ENCODE data around the gene COL9A2.
A peak's percentile ranks its signal among the peaks of the same experiment; 100 is the strongest.

COL9A2 gene

DNA sequence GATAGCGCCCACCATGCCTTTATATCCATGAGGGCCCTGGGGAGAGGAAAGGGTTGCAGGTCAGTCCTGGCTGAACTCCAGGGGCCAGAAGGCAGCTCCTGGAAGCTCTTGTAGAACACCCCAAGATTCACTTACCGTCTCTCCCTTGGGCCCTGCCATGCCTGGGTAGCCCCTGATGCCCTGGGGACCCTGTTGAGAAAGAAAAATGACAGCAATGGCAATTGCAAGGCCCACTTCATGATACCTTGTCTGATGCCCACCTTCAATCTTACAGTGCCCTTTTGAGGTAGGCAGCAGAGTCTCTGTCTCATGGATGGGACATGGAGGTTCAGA, 7.0 kb downstream of the COL9A2 start:
- Histone ChIP-seq H3K36me3 (ENCODE audit: control insufficient read depth in 1 of 2, insufficient read depth in 2 of 2, low read depth in 1 of 2, low read length in 2 of 2) (no peaks in the 10 kb centered on the region), H4K91ac (ENCODE audit: low read length) (no peak overlapping the region), H3K79me1 (replicated peaks; ENCODE audit: low read length, poor library complexity, severe bottlenecking) (no peaks in the 10 kb centered on the region), H3K9me3 (ENCODE audit: control insufficient read depth, low read length) (no peaks in the 10 kb centered on the region), H3K4me1 (ENCODE audit: control insufficient read depth, insufficient read depth, low read depth, low read length) (peaks cover 16% of the 10 kb centered on the region), H3K4me3 (ENCODE audit: insufficient read depth in 1 of 2, low read depth in 1 of 2, low read length in 2 of 2) (no peak overlapping the region), H4K8ac (ENCODE audit: low read length) (no peak overlapping the region), H2AK5ac (ENCODE audit: low read length, severe bottlenecking) (no peak overlapping the region), H2AFZ (ENCODE audit: low read depth, low read length) (no peak overlapping the region), H3K18ac (ENCODE audit: low read depth in 1 of 2, low read length in 2 of 2) (no peak overlapping the region), H3K14ac (ENCODE audit: low read length in 2 of 2) (no peak overlapping the region), H3K9ac (ENCODE audit: low read length) (no peak overlapping the region), H2BK120ac (ENCODE audit: low read depth, low read length) (no peak overlapping the region), H2BK5ac (ENCODE audit: low read depth, low read length, poor library complexity, severe bottlenecking) (no peak overlapping the region), H3K4ac (ENCODE audit: low read depth in 1 of 2, low read length in 2 of 2) (no peak overlapping the region), H2BK12ac (ENCODE audit: low read length in 2 of 2) (no peak overlapping the region), H3K23ac (ENCODE audit: low read length in 2 of 2) (no peak overlapping the region), H3K4me2 (ENCODE audit: low read length, poor library complexity, severe bottlenecking) (no peak overlapping the region), H2BK15ac (ENCODE audit: low read depth, poor library complexity, severe bottlenecking) (no peak overlapping the region), H3K27me3 (ENCODE audit: control insufficient read depth in 1 of 2, insufficient read depth in 1 of 2, low read length in 2 of 2) (peaks cover 0 to 10% of the 10 kb centered on the region in 2 experiments), H3K27ac (ENCODE audit: low read length, poor library complexity, severe bottlenecking) (no peak overlapping the region)
- 95% methylated on average over 2 of the region's 2 CpGs for WGBS
- DNase-seq, result no peak

DNA sequence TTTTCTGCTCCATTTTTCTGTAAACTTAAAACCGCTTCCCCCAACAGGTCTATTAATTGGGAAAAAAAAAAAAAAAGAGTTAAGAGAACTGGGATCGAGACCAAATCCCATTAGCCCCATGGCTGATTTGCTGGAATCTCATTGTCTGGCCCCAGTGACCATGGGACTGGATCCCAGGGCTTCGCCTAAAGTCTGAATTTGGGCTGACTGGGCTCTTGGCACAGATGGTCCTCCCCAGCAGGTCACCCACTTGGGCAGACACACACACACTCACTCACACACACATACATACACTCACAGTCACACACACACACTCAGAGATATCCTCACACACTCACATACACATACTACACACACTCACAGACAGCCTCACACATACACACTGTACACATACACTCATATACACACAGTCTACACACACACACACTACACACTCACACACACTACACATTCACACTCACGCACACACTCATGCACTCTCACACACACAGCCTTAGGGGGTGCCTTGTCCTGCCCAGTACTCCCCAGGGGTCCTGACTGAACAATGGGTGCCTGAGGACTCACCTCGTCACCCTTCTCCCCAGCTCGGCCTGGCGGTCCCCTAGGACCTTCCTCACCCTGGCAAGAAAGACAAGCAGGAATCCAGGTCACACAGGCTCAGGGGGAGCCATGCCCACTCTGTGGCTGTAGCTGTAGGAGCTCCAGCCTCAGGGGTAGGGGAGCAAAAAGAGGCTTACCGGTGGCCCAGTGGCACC, 7.5 kb downstream of the COL9A2 start:
- Histone ChIP-seq H3K4me2 (ENCODE audit: low read length, poor library complexity, severe bottlenecking) (no peak overlapping the region), H3K14ac (ENCODE audit: low read length in 2 of 2) (no peak overlapping the region), H3K9me3 (ENCODE audit: control insufficient read depth, low read length) (no peaks in the 10 kb centered on the region), H2BK15ac (ENCODE audit: low read depth, poor library complexity, severe bottlenecking) (no peak overlapping the region), H3K4me1 (ENCODE audit: control insufficient read depth, insufficient read depth, low read depth, low read length) (peaks cover 11% of the 10 kb centered on the region), H2BK12ac (ENCODE audit: low read length in 2 of 2) (no peak overlapping the region), H3K4ac (ENCODE audit: low read depth in 1 of 2, low read length in 2 of 2) (no peak overlapping the region), H2AK5ac (ENCODE audit: low read length, severe bottlenecking) (no peak overlapping the region), H2BK120ac (ENCODE audit: low read depth, low read length) (no peak overlapping the region), H3K27ac (ENCODE audit: low read length, poor library complexity, severe bottlenecking) (no peak overlapping the region), H4K8ac (ENCODE audit: low read length) (no peak overlapping the region), H3K23ac (ENCODE audit: low read length in 2 of 2) (no peak overlapping the region), H3K18ac (ENCODE audit: low read depth in 1 of 2, low read length in 2 of 2) (peak overlapping the region in 1 of 2 experiments; percentile 22), H3K36me3 (ENCODE audit: control insufficient read depth in 1 of 2, insufficient read depth in 2 of 2, low read depth in 1 of 2, low read length in 2 of 2) (no peaks in the 10 kb centered on the region), H3K4me3 (ENCODE audit: insufficient read depth in 1 of 2, low read depth in 1 of 2, low read length in 2 of 2) (no peak overlapping the region), H4K91ac (ENCODE audit: low read length) (no peak overlapping the region), H3K9ac (ENCODE audit: low read length) (no peak overlapping the region), H2BK5ac (ENCODE audit: low read depth, low read length, poor library complexity, severe bottlenecking) (no peak overlapping the region), H3K27me3 (ENCODE audit: control insufficient read depth in 1 of 2, insufficient read depth in 1 of 2, low read length in 2 of 2) (peaks cover 0 to 10% of the 10 kb centered on the region in 2 experiments), H2AFZ (ENCODE audit: low read depth, low read length) (no peak overlapping the region), H3K79me1 (replicated peaks; ENCODE audit: low read length, poor library complexity, severe bottlenecking) (no peaks in the 10 kb centered on the region)
- DNase-seq, result no peak
- WGBS, result 92% methylated on average over 7 of the region's 8 CpGs

DNA sequence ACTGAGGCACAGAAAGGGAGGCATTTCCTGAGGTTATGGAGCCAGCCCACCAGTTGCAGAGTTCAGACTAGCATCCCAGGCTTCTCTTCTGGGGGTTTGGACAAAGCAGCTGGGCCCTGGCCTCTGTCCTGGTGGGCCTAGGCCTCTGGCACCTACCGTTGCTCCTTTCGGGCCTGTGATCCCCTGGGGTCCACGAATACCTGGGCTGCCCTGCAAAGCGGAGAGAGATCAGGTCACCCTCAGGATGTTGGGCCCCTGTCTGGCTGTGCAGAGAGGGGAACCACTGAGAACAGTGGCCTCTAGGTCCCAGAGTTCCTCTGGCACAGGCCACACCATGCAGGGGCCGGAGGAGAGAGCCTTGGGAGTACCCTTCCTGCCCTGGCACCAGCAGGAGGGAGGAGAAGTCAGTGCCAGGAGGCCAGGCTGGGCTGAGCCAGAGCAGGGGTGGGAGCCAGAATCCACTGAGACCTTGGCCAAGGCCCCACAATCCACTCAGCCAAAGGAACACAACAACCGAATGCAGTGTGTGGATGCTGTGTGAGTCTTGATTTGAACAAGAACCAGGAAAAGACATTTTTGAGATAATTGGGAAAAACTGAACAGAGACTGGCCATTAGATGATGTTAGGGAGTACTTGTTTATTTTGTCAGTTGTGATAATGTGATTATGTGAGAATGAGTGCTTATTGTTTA, 8.9 kb downstream of the COL9A2 start:
- H3K23ac ChIP-seq (ENCODE audit: low read length in 2 of 2), result no peak overlapping the region
- peaks cover 0 to 17% of the 10 kb centered on the region in 2 experiments for H3K27me3 ChIP-seq (ENCODE audit: control insufficient read depth in 1 of 2, insufficient read depth in 1 of 2, low read length in 2 of 2)
- H2BK15ac ChIP-seq (ENCODE audit: low read depth, poor library complexity, severe bottlenecking), result no peak overlapping the region
- no peak overlapping the region for H4K8ac ChIP-seq (ENCODE audit: low read length)
- no peak overlapping the region for H3K4ac ChIP-seq (ENCODE audit: low read depth in 1 of 2, low read length in 2 of 2)
- H3K27ac ChIP-seq (ENCODE audit: low read length, poor library complexity, severe bottlenecking), result no peak overlapping the region
- H3K36me3 ChIP-seq (ENCODE audit: control insufficient read depth in 1 of 2, insufficient read depth in 2 of 2, low read depth in 1 of 2, low read length in 2 of 2), result no peaks in the 10 kb centered on the region
- no peak overlapping the region for H2AFZ ChIP-seq (ENCODE audit: low read depth, low read length)
- no peak overlapping the region for H2BK12ac ChIP-seq (ENCODE audit: low read length in 2 of 2)
- 94% methylated on average over 6 of the region's 6 CpGs for WGBS
- H2BK120ac ChIP-seq (ENCODE audit: low read depth, low read length), result no peak overlapping the region
- H3K14ac ChIP-seq (ENCODE audit: low read length in 2 of 2), result no peak overlapping the region
- no peaks in the 10 kb centered on the region for H3K4me1 ChIP-seq (ENCODE audit: control insufficient read depth, insufficient read depth, low read depth, low read length)
- H3K9me3 ChIP-seq (ENCODE audit: control insufficient read depth, low read length), result no peaks in the 10 kb centered on the region
- H3K79me1 ChIP-seq (replicated peaks; ENCODE audit: low read length, poor library complexity, severe bottlenecking), result no peaks in the 10 kb centered on the region
- H3K4me3 ChIP-seq (ENCODE audit: insufficient read depth in 1 of 2, low read depth in 1 of 2, low read length in 2 of 2), result no peak overlapping the region
- no peak for DNase-seq
- no peak overlapping the region for H2BK5ac ChIP-seq (ENCODE audit: low read depth, low read length, poor library complexity, severe bottlenecking)
- no peak overlapping the region for H3K18ac ChIP-seq (ENCODE audit: low read depth in 1 of 2, low read length in 2 of 2)
- no peak overlapping the region for H2AK5ac ChIP-seq (ENCODE audit: low read length, severe bottlenecking)
- H4K91ac ChIP-seq (ENCODE audit: low read length), result no peak overlapping the region
- no peak overlapping the region for H3K4me2 ChIP-seq (ENCODE audit: low read length, poor library complexity, severe bottlenecking)
- H3K9ac ChIP-seq (ENCODE audit: low read length), result no peak overlapping the region

DNA sequence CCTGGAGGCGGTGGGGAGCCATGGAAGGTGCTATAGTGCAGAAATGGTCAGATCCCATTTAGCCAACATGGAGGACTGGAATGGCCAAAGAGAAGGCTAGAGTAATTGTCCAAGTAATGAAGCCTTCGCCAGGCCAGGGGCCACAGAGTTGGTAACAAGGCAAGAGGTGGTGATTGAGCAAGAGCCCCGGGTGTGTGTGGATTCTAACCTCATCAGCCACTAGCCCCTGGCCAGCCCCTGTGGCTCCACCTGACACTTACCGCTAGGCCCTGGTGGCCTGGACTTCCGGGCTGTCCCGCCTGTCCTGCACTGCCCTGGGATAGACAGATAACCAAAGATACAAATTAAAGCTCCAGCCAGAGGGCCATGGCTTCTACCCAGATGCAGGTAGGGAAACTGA, 9.9 kb downstream of the COL9A2 start:
- DNase-seq, result no peak
- no peaks in the 10 kb centered on the region for H3K9me3 ChIP-seq (ENCODE audit: control insufficient read depth, low read length)
- no peaks in the 10 kb centered on the region for H3K36me3 ChIP-seq (ENCODE audit: control insufficient read depth in 1 of 2, insufficient read depth in 2 of 2, low read depth in 1 of 2, low read length in 2 of 2)
- H3K4ac ChIP-seq (ENCODE audit: low read depth in 1 of 2, low read length in 2 of 2), result no peak overlapping the region
- no peak overlapping the region for H3K14ac ChIP-seq (ENCODE audit: low read length in 2 of 2)
- no peak overlapping the region for H3K4me3 ChIP-seq (ENCODE audit: insufficient read depth in 1 of 2, low read depth in 1 of 2, low read length in 2 of 2)
- no peak overlapping the region for H2AK5ac ChIP-seq (ENCODE audit: low read length, severe bottlenecking)
- H3K4me2 ChIP-seq (ENCODE audit: low read length, poor library complexity, severe bottlenecking), result no peak overlapping the region
- WGBS, result 95% methylated on average over 6 of the region's 6 CpGs
- H2AFZ ChIP-seq (ENCODE audit: low read depth, low read length), result no peak overlapping the region
- no peak overlapping the region for H2BK12ac ChIP-seq (ENCODE audit: low read length in 2 of 2)
- H3K18ac ChIP-seq (ENCODE audit: low read depth in 1 of 2, low read length in 2 of 2), result no peak overlapping the region
- no peak overlapping the region for H3K27ac ChIP-seq (ENCODE audit: low read length, poor library complexity, severe bottlenecking)
- no peak overlapping the region for H4K8ac ChIP-seq (ENCODE audit: low read length)
- H2BK15ac ChIP-seq (ENCODE audit: low read depth, poor library complexity, severe bottlenecking), result no peak overlapping the region
- peaks cover 0 to 27% of the 10 kb centered on the region in 2 experiments for H3K27me3 ChIP-seq (ENCODE audit: control insufficient read depth in 1 of 2, insufficient read depth in 1 of 2, low read length in 2 of 2)
- no peaks in the 10 kb centered on the region for H3K4me1 ChIP-seq (ENCODE audit: control insufficient read depth, insufficient read depth, low read depth, low read length)
- no peak overlapping the region for H4K91ac ChIP-seq (ENCODE audit: low read length)
- H3K79me1 ChIP-seq (replicated peaks; ENCODE audit: low read length, poor library complexity, severe bottlenecking), result no peaks in the 10 kb centered on the region
- no peak overlapping the region for H3K9ac ChIP-seq (ENCODE audit: low read length)
- H3K23ac ChIP-seq (ENCODE audit: low read length in 2 of 2), result no peak overlapping the region
- no peak overlapping the region for H2BK5ac ChIP-seq (ENCODE audit: low read depth, low read length, poor library complexity, severe bottlenecking)
- H2BK120ac ChIP-seq (ENCODE audit: low read depth, low read length), result no peak overlapping the region
